Measurements from ENCODE around the gene ESAM.

DNA sequence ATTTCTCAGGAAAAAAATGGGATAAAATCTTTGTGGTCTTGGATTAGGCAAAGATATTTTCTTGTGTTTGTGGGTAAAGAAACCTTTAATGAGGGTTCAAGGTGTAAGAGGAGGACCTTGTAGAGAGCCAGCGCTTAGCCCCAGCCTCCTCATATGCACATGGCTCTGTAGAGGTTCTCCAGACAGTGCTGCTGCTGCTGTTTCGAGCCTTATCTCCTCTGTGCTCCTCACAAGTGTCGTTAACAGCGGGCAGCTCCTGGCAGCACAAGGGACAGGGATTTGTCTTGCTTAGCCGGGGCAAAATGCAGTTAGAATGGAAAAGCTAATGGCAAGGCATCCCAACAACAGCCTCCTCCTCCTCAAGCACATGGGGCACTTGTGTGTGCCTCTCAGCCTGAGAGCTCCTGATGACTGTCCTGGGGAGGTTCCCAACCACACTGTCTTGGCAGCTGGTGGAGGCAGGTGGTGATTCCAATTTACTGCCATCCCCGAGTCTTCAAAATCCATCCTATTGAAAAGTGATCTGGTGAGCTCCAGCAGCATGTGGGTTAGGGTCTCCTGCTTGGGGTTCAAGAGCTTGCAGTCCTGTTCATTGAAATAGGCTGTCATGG is 45.7 kb upstream of the ESAM start:
- TF ChIP-seq, protein P1, sequence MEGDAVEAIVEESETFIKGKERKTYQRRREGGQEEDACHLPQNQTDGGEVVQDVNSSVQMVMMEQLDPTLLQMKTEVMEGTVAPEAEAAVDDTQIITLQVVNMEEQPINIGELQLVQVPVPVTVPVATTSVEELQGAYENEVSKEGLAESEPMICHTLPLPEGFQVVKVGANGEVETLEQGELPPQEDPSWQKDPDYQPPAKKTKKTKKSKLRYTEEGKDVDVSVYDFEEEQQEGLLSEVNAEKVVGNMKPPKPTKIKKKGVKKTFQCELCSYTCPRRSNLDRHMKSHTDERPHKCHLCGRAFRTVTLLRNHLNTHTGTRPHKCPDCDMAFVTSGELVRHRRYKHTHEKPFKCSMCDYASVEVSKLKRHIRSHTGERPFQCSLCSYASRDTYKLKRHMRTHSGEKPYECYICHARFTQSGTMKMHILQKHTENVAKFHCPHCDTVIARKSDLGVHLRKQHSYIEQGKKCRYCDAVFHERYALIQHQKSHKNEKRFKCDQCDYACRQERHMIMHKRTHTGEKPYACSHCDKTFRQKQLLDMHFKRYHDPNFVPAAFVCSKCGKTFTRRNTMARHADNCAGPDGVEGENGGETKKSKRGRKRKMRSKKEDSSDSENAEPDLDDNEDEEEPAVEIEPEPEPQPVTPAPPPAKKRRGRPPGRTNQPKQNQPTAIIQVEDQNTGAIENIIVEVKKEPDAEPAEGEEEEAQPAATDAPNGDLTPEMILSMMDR (conservative IDR thresholded peaks at IDR 0.05): no peak
- no peak for TF ChIP-seq ZFX (IDR thresholded peaks at IDR 0.05)

Data from C4-2B (cell line).